ENCODE data around the gene HOXD3. TPM values are rescaled to one million over a fixed set of nuclear protein-coding genes. Genes with fewer than 3 reads are reported as not detected.

The HOXD3 gene
- total RNA-seq, 1 donor = 1.1 TPM

DNA sequence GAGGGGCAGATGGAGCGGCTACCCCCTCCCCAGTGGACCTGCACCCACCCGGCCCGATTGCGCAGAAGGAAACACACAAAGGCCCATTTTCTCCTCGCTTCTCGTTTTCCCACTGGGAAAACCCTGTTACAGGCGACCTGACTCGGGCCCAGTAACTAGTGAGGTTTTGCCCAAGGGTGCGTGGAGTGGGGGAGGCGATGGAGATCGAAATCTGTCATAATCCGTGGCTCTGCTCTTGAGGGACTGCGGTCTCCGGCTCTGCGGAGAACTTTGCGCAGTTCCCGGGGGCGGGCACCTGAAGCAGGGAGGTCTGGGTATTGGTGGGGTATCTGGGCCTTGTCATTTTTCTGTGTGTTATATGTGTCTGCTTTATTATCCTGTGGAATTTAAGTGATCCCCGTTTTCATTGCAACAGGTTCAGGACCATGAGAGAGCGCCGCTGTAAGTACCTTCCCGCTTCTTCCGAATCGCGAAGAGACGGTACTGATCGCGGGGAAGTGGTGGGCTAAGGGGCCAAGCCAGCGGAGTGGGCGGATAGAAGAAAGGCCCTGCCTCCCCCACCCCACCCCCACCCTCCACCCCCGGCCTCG lies 9.8 kb upstream of the HOXD3 start:
- Histone ChIP-seq H3K4me3 (ENCODE audit: insufficient read depth, low read length) (no peak overlapping the region), H3K36me3 (ENCODE audit: insufficient read depth, low read length) (no peaks in the 10 kb centered on the region), H3K4me1 (ENCODE audit: insufficient read depth, low read length) (no peaks in the 10 kb centered on the region), H2AFZ (ENCODE audit: low read length) (no peak overlapping the region), H4K20me1 (ENCODE audit: insufficient read depth, low read length) (peaks cover 6% of the 10 kb centered on the region), H3K27ac (ENCODE audit: low read depth, low read length) (no peak overlapping the region), H3K4me2 (ENCODE audit: insufficient read depth, low read length) (no peak overlapping the region), H3K9me3 (ENCODE audit: low read depth, low read length) (no peaks in the 10 kb centered on the region), H3K79me2 (ENCODE audit: insufficient read depth, low read length) (peaks cover 7% of the 10 kb centered on the region), H3K27me3 (ENCODE audit: insufficient read depth, low read length) (no peaks in the 10 kb centered on the region)
- peak; percentile 78 for DNase-seq (ENCODE audit: insufficient read length, low spot score, missing footprints)
- TF ChIP-seq, protein P1, sequence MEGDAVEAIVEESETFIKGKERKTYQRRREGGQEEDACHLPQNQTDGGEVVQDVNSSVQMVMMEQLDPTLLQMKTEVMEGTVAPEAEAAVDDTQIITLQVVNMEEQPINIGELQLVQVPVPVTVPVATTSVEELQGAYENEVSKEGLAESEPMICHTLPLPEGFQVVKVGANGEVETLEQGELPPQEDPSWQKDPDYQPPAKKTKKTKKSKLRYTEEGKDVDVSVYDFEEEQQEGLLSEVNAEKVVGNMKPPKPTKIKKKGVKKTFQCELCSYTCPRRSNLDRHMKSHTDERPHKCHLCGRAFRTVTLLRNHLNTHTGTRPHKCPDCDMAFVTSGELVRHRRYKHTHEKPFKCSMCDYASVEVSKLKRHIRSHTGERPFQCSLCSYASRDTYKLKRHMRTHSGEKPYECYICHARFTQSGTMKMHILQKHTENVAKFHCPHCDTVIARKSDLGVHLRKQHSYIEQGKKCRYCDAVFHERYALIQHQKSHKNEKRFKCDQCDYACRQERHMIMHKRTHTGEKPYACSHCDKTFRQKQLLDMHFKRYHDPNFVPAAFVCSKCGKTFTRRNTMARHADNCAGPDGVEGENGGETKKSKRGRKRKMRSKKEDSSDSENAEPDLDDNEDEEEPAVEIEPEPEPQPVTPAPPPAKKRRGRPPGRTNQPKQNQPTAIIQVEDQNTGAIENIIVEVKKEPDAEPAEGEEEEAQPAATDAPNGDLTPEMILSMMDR (IDR thresholded peaks at IDR 0.05; ENCODE audit: extremely low read depth, low read depth, low read length) = no peak

DNA sequence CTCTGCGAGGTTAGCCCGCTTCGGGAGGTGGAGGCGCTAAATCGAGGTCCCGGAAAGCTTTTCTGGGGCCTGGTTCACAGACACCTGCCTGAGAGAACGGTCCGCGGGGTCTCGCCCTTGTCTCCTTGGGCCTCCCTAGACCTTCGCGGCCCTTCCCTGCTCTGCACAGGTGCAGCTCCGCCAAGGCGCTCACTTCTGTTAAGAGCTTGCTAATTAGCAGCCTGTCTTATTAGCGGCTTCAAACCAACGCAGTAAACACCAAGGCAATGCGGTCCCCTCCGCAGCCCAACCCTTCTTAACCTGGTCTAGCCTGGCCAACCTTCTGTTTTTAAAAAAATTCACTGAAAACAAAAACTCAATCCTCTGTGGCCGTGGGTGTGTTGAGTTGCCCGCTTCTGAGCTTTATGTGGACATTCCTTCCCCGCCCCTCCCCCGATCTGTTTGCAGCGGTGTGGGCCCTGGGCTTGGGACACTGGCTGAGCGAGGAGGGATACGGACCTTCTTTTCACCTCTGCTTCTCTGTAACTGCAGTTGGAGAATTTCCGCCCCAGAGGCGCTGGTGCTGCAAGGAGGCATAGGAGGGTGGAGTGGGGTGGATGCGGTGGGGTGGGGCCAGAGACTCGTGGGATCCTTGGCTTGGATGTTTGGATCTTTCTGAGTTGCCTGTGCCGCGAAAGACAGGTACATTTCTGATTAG lies 9.2 kb upstream of the HOXD3 start:
- TF ChIP-seq, protein P1 (IDR thresholded peaks at IDR 0.05; ENCODE audit: extremely low read depth, low read depth, low read length) = no peak
- Histone ChIP-seq H3K9me3 (ENCODE audit: low read depth, low read length) (no peaks in the 10 kb centered on the region), H3K27ac (ENCODE audit: low read depth, low read length) (no peak overlapping the region), H4K20me1 (ENCODE audit: insufficient read depth, low read length) (peaks cover 6% of the 10 kb centered on the region), H3K79me2 (ENCODE audit: insufficient read depth, low read length) (peaks cover 7% of the 10 kb centered on the region), H3K36me3 (ENCODE audit: insufficient read depth, low read length) (no peaks in the 10 kb centered on the region), H3K4me1 (ENCODE audit: insufficient read depth, low read length) (no peaks in the 10 kb centered on the region), H3K4me3 (ENCODE audit: insufficient read depth, low read length) (no peak overlapping the region), H2AFZ (ENCODE audit: low read length) (no peak overlapping the region), H3K4me2 (ENCODE audit: insufficient read depth, low read length) (no peak overlapping the region), H3K27me3 (ENCODE audit: insufficient read depth, low read length) (no peaks in the 10 kb centered on the region)
- DNase-seq (ENCODE audit: insufficient read length, low spot score, missing footprints) = no peak

DNA sequence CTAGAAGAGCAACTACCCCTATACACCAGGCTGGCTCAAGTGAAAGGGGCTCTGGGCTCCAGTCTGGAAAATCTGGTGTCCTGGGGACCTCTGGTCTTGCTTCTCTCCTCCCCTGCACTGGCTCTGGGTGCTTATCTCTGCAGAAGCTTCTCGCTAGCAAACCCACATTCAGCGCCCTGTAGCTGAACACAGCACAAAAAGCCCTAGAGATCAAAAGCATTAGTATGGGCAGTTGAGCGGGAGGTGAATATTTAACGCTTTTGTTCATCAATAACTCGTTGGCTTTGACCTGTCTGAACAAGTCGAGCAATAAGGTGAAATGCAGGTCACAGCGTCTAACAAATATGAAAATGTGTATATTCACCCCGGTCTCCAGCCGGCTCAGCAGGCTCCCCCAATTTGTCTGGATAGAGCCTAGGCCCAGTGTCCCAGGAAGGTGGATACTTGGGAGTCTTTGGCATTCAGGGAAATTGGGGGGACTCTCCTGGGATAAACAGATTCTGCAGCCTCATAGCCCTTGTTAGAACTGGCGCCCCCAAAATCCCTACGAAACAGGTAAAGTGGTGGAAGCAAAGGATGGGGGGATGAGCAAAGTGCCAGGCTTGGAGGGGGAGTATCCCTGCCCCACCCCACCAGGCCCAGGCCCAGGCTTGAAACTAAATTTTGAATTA lies 8.2 kb upstream of the HOXD3 start:
- Histone ChIP-seq H3K4me3 (ENCODE audit: insufficient read depth, low read length) (no peak overlapping the region), H3K27ac (ENCODE audit: low read depth, low read length) (no peak overlapping the region), H3K36me3 (ENCODE audit: insufficient read depth, low read length) (no peaks in the 10 kb centered on the region), H4K20me1 (ENCODE audit: insufficient read depth, low read length) (peaks cover 6% of the 10 kb centered on the region), H2AFZ (ENCODE audit: low read length) (no peak overlapping the region), H3K79me2 (ENCODE audit: insufficient read depth, low read length) (peaks cover 2% of the 10 kb centered on the region), H3K9me3 (ENCODE audit: low read depth, low read length) (no peaks in the 10 kb centered on the region), H3K4me2 (ENCODE audit: insufficient read depth, low read length) (no peak overlapping the region), H3K27me3 (ENCODE audit: insufficient read depth, low read length) (no peaks in the 10 kb centered on the region), H3K4me1 (ENCODE audit: insufficient read depth, low read length) (no peaks in the 10 kb centered on the region)
- peak; percentile 81 for DNase-seq (ENCODE audit: insufficient read length, low spot score, missing footprints)
- TF ChIP-seq, protein P1 (IDR thresholded peaks at IDR 0.05; ENCODE audit: extremely low read depth, low read depth, low read length) = no peak

DNA sequence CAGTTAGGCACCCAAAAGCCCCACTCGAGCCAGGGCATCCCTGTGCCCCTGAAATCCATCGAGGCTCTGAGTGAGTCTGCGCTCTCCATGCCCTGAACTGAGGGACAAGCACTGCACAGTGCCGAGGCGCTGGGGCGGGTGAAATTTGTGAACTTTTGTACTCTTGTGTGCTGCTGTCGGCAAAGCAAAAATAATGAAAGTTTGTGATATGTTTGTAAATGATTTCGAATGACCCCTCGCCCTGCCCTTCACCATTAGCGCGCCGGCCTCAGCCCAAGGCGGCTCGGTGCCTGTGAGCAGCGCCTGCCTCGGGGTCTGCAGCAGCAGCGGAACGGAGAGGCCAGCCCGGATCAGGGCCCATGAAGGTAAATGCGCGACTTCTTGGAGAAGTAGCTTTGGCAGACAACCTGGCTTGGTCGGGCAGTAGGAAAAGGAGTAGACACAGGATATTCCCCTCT lies 7.6 kb upstream of the HOXD3 start:
- H3K4me2 ChIP-seq (ENCODE audit: insufficient read depth, low read length) = no peak overlapping the region
- H3K79me2 ChIP-seq (ENCODE audit: insufficient read depth, low read length) = no peaks in the 10 kb centered on the region
- no peak overlapping the region for H2AFZ ChIP-seq (ENCODE audit: low read length)
- TF ChIP-seq, protein P1 (IDR thresholded peaks at IDR 0.05; ENCODE audit: extremely low read depth, low read depth, low read length) = no peak
- no peak for DNase-seq (ENCODE audit: insufficient read length, low spot score, missing footprints)
- no peak overlapping the region for H3K4me3 ChIP-seq (ENCODE audit: insufficient read depth, low read length)
- H3K27ac ChIP-seq (ENCODE audit: low read depth, low read length) = no peak overlapping the region
- peaks cover 6% of the 10 kb centered on the region for H4K20me1 ChIP-seq (ENCODE audit: insufficient read depth, low read length)
- H3K27me3 ChIP-seq (ENCODE audit: insufficient read depth, low read length) = no peaks in the 10 kb centered on the region
- H3K4me1 ChIP-seq (ENCODE audit: insufficient read depth, low read length) = no peaks in the 10 kb centered on the region
- H3K36me3 ChIP-seq (ENCODE audit: insufficient read depth, low read length) = no peaks in the 10 kb centered on the region
- H3K9me3 ChIP-seq (ENCODE audit: low read depth, low read length) = no peaks in the 10 kb centered on the region

All from osteoblast (primary cell).